Activated naive CD4-positive, alpha-beta T cell (primary cell): ENCODE data around the gene ACACA.
"Not testable (repeated sequence)": the region's sequence is repeated elsewhere in the genome, so short reads cannot be mapped to it uniquely, and the experiment has no call there.

Experiments used
- DNase-seq, 4 experiments: peaks; one replicate each; lab custom pipeline; 2025; lab: John Stamatoyannopoulos, UW

The ACACA gene

DNA sequence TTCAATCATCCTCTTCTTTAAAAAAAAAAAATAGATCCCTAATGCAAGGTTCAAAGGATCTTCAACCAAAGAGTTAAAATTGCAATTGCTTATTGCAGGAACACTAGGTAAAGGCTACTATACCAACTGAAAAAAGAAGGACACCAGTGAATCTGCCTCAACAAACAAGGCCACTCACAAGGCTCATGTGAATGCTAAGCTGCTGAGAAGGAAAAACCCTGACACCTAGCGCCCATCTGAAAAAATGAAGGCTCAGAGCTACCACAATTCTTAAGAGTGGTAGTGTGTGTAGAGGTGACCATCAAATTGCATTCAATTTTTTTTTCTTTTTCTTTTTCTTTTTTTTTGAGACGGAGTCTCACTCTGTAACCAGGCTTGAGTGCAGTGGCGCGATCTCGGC, 232.4 kb downstream of the ACACA start:
- no peak for DNase-seq

DNA sequence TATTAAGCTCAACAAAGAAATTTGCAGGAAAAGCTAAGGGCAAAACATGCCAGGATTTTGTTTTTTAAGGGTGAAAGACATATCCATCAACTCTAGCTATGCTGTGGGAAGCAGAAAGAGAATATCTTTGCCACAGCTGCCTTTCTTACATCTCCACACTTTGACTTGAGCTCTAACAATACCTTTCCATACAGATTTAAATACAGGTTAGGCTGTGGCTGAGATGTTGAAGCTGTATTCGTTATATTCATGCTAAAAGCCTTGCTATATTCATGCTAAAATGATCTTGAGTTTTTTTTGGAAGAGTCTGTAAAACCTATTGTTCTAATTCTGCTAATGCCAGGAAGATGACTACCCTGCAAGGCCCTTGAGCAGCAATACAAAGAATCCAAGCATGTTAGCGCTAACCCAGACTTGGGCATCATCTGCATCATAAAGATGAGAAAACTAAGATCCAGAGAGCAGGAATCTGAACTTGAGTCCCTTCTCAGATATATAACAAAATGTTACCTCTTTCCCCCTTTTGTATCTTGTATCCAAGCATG, 235.7 kb downstream of the ACACA start:
- DNase-seq: no peak

DNA sequence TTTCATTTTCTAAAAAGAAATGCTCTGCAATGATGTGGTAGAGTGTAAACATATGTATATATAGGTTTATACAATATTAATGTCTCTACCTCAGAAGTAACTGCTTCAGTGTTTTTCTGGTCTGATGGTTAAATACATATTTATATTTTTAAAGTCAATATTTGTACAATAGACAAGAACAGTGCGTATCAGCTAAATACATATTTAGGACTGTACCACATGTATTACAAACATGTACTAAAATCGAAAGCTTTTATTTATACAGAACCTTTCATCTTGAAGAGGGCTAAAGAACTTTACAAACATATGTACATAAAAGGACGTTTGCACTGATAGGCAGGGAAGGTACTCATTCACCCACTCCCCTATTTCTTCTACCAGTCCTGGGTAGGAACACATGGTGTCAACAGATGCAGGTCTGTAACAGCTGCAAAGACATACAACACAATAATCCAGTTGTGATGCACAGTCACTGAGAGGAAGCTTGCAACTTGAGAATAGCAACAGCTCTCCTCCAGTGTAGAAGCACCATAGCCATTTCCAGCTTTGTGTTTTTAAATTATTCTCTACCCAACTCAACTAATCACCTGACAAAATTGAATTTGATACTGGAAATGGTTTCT, 237.8 kb downstream of the ACACA start:
- no peak for DNase-seq

DNA sequence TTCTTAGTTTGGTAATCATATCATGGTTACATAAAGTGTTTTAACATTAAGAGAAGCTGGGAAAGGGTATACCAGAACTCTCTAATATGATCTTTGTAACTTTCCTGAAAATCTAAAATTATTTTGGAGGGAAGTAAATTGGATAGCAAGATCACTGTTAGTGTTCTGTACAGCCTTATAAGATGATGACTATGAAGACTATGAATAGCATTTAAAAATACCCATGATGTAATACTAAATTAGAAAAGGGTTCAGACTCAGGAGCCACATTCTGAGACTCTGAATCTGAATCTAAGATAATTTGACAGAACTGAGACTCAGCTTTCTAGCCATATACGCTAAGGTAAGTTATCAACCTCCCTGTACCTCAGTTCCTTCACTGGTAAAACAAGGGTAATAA, 238.9 kb downstream of the ACACA start:
- no peak for DNase-seq

DNA sequence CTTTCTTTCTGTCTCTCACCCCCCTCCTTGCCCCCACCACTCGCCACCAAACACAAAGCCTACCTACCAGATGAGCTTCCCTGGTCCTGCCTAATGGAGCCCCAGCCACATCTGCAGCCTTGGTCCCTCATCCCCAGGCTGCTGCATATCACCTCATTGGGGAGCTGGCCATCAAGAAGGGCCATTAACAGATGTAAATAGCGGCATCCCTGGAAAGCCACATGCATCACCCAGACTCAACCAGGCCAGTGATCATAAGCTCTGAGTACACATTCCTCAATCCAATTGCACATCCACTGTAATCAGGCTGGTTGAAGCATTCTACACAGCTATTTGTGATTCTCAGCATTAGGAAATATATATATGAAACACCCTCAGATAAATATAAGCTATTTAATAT, 242.6 kb downstream of the ACACA start:
- DNase-seq: no peak

GRCh38 chr17:37162800-37163199, 243.8 kb downstream of the ACACA start:
- no peak for DNase-seq

DNA sequence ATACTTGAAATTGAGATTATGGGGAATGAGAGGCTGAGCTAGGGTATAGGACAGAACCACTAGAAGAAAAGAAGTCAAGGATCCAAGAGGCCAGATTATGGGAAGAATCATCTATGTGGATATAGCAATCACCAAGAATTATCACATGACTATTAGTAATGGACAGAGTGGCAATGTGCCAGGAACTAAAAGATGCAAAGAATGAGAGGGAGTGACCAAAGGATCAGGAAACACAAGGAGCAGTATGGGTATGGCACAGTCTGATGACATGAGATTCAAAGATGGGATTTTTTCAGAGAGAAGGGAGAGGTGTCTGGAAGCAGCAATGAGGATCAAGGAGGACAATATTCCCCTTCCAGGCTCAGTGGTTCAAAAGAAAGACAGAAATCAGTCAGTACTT, 245.7 kb downstream of the ACACA start:
- no peak for DNase-seq

DNA sequence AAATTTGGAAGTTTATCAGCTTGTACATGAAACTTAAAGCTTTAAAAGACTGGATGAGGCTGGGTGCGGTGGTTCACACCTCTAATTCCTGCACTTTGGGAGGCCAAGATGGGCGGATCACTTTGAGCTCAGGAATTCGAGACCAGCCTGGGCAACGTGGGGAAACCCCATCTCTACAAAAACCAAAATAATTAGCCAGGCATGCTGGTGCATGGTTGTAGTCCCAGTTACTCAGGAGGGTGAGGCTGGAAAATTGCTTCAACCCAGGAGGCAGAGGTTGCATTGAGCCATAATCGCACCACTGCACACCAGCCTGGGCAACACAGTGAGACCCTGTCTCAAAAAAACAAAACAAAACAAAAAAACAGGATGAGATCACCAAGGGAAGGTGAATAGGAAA, 248.3 kb downstream of the ACACA start:
- no peak for DNase-seq

DNA sequence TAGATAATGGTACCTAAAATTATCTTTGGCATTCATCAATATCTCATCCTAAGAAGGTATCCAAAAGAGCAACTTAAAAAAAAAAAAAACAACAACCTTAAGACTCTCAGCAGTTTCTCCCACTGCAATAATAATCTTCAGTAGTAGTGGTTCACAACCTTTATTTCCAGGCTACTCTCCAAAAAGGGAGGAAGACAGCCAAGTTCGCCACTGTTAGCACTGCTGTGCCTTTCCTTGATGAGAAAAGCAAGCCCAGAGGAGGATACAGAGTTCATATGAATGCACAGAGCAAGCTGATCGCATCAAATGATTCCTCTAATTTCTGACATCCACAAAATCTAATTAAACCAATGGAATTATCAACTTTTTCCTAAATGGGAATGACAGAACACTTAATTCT, 258.5 kb downstream of the ACACA start:
- DNase-seq: no peak

GRCh38 chr17:37147301-37147812, 259.3 kb downstream of the ACACA start:
- no peak for DNase-seq

DNA sequence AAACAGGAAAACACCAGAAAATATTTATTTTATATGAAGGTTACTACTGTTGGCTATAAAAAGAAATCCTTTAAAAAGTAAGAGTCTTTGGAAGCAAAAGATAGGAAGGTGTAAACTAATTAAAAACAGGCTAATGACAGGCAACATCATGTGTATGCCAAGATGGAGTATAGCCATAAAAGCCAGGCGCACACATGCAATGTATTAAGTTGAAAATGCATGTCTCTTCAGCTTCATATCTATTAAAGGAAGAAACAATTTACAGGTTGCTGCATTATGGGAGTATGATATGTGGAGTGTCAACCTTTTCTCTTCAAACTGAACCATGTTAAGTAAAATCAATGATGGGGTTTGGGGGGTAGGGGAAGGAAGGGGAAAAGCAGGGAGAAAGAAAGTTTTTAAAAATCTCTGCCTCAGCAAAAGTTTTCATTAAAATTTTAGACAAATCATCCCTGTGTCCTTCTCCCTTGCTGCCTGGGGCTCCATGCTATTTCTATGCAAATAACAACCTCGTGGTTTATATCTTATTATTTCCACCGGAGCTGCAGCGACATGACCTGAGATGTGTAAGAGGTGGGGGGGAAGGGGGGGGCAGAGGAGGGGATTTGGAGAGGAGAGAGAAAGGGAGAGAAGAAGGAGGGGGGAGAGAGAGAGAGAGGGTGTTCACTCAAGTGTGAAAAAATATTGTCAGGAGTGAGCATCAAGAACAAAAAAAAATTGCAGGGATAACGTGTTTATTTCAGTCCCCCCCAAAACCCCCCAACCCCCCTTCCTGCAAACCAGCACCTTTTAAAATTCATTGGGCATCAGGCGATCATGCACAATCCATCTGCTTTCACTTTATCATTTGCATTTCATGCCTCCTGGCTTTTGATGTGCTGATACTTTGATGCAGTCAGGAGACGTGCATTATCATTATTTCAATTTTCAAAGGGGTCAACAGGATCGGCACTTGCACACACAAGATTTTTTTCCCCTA, 260.3 kb downstream of the ACACA start:
- no peak for DNase-seq

GRCh38 chr17:37144075-37144701, 262.4 kb downstream of the ACACA start:
- no peak for DNase-seq

DNA sequence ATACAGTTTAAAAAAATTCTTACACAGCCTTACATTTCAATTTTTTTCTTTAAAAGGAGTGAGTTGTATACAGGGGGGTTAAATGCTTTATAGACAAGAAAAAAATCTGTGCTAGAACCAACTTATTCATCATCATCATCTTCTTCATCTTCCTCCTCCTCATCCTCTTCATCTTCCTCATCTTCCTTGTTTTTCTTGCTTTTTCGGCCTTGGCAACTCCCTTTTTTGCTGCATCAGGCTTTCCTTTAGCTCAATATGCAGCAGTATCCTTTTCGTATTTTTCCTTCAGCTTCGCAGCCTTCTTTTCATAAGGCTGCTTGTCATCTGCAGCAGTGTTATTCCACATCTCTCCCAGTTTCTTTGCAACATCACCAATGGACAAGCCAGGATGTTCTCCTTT, 263.1 kb downstream of the ACACA start:
- DNase-seq: not testable (repeated sequence)

- DNase-seq: no peak
Observed at GRCh38 chr17:37142294-37142896, 264.2 kb downstream of the ACACA start.

GRCh38 chr17:37138571-37139120, 268.0 kb downstream of the ACACA start:
- no peak for DNase-seq

DNA sequence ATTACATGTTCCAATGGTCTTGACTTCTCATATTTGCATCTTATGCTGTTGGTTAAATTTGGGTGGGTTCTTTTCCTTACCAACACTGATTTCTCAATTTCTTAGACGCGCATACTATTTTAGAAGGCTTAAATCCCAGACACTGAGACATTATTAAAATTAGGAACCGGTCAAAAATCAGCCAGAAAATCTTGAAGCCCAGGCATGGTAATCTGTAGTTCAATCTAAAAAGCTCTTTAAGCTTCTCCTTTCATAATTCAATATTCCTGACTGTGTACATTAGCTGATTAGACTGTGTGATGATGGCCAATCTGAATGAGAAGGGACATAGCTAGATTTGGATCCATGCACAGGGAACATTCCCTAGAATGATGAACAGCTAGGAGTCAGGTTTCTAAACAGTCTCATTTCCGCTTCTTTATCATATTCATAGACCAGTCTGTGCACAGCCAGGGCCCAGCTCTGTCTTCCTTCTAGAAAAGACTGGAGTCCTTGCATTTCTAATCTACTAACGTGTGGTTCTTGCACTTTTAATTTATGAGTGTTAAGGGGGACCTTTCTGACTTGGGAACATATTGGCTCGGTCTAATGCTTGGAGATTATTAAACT, 268.6 kb downstream of the ACACA start:
- DNase-seq: no peak

DNA sequence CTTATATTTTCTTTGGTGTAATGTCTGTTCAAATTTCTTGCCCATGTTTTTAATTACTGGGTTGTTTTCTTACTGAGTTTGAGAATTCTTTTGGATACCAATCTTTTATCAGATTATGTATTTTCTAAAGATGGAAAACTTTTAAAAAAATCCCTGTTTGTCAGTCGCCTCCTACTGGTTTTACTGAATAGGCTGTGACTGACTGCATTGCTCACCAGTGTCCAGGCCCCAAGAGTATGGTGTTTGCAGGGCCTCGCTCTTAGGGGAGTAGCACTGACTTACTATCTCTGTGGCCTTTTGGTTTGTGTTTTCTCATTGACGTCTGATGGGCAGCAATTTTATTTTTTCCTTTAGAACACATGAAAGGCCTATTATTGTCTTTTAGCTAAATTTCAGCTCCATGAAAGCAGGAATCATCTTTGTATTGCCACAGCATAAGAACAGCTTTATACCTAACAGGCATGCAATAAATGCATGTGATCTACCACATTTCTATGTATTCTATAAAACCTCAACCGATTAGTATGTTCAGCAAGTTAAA, 269.5 kb downstream of the ACACA start:
- no peak for DNase-seq

DNA sequence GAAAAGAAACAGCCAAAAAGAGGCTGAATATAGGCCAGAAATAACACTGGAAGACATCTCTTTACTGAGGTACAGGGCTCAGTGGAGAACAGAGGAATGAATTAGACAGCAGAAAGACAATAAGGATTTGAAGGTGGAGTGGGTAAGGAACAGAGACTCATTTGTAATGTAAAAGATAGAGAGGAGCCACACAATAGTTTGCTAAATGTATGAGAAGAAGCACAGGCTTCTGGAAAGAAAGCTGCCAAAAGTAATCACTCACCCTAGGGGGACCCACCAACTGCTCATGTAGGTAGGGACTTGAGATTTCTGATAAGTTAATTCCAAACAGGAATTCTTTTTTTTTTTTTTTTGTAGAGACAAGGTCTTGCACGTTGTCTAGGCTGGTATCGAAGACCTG, 271.1 kb downstream of the ACACA start:
- DNase-seq: no peak

DNA sequence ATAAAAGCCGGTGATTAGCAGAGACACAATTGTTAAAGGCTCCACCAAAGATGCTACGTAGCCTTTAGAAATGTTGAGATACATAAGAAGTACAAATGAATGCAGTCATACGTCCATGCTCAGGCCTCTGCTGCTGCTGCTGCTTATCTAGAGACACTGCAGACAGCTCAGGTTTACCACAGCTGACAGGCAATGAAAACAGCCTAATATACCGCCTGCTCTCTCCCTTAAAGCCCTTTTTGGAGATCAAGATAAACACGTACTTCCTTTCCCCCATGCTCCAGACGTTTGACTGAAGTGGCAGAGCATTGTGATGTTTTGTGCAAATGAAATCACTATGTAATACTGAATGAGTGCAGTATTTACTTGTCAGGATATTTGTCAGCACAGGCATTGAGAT, 272.6 kb downstream of the ACACA start:
- DNase-seq: no peak

DNA sequence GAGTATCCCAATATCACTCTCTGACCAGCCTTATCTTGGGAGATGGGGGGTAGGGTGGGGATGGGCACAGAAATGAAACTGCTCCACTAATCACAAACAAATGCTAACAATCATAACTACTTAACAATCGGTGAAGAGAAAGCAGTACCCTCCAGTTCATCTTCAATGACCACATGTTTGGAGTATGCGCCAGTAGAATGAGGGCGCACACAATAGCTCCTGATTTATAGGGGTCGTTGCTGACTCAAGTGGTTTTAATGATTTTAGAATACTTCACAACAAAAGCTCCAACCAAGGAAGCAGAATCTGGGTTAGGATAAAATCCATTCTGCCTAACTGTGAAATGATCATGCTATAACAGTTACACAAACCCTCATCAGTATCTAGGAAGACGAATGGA, 273.5 kb downstream of the ACACA start:
- DNase-seq: no peak
